ENCODE measurements around the gene CD7.

The CD7 gene

GRCh38 chr17:82314012-82314726 is 3.2 kb downstream of the CD7 start:
- no peak for DNase-seq

DNA sequence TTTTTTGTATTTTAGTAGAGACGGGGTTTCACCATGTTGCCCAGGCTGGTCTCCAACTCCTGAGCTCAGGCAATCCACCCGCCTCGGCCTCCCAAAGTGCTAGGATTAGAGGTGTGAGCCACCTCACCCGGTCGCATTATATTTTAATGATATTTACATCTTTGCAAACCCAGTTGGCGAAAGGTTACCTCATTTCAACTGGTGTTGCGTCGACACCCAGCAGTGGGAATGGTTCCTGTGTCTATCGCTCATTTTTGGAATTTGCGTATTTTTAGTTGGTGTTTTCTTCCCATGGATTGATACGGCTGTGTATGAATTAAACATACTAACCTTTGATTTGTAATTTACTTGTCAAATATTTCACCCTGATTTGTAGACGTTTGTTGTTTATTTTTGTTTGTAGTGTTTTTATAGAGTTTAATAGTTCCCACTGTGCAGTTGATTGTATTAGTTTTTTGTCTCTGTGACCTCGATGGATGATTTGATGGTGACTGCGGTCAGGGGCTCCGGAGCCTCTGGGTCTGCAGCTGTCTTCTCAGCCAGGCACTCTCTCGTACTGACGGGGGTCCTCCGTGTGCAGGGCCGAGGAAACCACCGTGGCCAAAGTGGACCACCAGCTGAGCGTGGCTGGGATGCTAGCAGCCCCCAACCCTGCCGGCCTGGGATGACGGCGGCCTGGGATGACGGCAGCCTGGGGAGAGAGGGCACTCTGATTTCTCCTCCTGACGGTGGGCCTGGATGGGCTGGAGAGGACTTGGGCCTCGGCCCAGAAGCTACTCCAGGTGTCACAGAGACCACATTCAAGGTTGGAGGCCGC is 4.0 kb downstream of the CD7 start:
- no peak for DNase-seq

DNA sequence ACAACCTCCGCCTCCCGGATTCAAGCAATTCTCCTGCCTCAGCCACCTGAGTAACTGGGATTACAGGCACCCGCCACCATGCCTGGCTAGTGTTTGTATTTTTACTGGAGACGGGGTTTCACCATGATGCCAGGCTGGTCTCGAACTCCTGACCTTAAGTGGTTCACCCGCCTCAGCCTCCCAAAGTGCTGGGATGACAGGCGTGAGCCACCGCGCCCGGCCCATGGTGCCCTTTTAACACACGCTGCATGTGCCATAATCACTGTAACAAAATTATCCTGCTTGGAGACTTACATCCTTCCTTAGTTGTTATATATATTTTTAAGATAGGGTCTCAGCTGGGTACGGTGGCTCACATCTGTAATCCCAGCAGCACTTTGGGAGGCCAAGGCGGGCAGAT is 5.4 kb downstream of the CD7 start:
- no peak for DNase-seq

GRCh38 chr17:82310877-82311276 is 6.5 kb downstream of the CD7 start:
- DNase-seq, result no peak

DNA sequence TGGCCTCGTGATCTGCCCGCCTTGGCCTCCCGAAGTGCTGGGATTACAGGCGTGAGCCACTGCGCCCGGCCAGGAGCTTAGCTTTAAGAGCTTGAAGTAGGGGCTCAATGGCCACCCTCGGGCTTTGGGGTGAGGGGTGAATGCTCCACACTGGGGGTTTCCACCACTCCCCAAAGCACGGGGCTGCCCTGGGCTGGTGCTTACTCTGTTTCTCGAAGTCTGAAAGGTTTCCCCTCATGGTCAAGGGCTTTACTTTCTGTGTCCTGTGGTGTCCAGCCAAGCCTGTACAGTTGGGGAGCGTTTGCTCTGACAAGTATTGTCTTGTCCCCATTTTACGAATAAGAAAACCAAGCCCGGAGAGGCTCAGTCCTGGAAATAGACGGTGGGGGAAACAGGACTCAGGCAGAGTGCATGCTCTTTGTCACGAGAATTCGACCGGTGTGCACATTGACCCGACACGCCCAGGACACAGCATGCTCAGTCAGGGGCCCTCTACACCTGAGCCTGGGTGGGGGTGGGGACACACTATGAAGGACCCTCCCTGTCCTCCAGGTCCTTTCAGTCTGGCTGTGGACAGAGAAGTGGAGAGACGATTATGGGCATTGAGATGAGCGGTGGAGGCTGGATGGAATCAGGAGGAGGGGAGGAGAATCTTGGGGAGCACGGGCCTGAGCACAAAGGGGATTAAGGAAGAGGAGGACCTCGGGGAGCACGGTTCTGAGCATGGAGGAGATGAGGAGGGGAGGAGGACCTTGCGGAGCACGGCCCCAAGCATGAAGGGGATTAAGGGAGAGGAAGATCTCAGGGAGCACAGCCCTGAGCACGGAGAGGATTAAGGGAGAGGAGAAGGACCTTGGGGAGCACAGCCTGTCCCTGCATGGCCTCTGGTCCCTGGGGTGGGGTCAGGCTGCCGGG is 7.5 kb downstream of the CD7 start:
- no peak for DNase-seq

DNA sequence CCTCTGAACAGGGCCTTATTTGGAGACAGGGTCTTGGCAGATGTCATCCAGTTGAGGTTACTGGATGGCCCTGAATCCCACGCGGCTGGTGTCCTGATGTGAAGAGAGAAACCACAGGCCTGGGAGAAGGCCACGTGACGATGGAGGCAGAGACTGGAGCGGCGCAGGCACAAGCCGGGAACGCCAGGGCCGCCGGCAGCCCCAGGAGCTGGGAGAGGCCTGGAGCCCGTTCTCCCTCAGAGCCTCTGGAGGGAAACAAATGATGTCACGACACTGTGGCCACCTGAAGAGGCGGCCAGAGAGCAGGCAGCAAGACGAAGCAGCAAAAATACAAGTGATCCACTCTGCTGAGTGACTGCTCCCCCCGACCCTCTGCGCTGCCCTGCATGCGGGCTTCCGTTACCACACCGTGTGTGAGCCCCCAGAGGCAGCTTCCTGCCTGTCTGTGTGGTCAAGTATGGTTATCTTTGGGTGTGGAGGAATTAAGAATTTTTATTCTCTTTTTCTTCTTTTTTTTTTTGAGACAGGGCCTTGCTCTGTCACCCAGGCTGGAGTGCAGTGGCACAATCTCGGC is 11.6 kb downstream of the CD7 start:
- DNase-seq, result no peak

DNA sequence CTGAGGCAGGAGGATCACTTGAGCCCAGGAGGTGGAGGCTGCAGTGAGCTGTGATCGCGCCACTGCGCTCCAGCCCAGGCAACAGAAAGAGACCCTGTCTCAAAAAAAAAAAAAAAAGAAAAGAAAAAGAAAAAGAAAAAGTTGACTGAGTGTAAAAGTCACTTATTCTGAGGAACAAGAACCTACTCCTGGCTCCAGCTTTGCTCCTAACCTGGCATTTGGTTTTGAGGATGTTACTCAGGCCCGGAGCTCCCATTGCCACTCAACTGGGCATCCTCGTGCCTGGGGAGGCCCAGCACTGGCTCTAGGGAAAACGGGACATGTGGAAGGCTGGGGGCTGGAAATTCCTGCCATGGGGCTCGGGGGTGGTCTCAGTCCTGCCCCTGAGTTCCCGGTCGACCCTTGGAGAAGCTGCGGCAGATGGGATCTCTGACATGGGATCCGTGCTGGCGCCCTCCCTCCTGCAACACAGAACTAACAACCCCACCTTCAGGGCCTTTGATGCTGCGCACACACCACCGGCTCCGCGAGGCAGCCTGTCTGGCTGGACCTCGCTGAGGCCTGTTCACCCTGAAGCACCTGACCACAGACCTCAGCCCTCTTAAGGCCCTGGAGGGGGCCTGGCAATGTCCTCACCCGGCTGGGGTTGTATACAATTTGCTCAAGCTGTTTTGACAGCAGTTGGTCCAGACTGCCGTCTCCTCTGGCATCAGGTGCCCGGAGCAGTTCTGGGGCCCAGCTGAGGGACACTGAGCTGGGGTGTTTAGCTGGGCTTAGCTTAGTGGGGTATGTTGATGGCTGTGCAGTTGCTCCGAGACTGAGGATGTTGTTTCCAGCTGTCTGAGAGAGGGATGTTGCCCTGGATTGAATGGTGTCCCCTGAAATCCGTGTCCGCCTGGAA is 12.3 kb downstream of the CD7 start:
- no peak for DNase-seq

GRCh38 chr17:82303944-82304808 is 13.2 kb downstream of the CD7 start:
- DNase-seq, result no peak

GRCh38 chr17:82302991-82303943 is 14.1 kb downstream of the CD7 start:
- no peak for DNase-seq

DNA sequence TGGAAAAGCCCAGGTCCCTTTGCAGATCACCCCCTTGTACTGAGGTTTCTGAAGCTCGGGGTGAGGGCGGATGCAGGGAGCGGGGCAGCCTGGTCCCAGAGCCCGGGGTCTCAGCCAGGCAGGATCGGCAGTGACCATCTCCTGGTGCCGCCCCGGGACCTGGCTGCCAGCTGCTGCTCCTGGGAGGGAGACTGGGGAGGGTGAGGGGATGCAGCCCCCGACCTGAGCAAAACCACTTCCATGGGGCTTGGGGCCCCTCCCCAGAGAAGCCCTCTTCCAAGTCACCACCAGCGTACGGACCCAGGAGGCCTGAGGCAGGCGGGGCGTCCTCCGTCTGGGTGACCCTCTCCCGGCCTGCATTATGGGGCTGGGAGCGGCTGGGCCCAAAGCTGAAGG is 14.8 kb downstream of the CD7 start:
- DNase-seq, result no peak

GRCh38 chr17:82301916-82302567 is 15.4 kb downstream of the CD7 start:
- no peak for DNase-seq

- no peak for DNase-seq
These were observed 16.0 kb downstream of the CD7 start for GRCh38 chr17:82301300-82301915.

- DNase-seq, result no peak
These were observed 16.6 kb downstream of the CD7 start for GRCh38 chr17:82300707-82301270.

DNA sequence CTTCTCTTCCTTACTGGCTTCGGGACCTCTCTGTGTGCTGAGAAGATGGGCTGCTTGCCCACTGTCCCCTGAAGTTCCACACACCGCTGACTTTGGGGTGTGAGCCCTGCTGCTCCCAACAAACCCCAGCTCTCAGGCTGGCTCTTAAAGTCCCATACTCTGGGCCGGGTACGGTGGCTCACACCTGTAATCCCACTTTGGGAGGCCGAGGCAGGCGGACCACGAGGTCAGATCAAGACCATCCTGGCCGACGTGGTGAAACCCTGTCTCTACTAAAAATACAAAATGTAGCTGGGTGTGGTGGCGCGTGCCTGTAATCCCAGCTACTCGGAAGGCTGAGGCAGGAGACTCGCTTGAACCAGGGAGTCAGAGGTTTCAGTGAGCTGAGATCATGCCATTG is 17.2 kb downstream of the CD7 start:
- DNase-seq, result no peak

DNA sequence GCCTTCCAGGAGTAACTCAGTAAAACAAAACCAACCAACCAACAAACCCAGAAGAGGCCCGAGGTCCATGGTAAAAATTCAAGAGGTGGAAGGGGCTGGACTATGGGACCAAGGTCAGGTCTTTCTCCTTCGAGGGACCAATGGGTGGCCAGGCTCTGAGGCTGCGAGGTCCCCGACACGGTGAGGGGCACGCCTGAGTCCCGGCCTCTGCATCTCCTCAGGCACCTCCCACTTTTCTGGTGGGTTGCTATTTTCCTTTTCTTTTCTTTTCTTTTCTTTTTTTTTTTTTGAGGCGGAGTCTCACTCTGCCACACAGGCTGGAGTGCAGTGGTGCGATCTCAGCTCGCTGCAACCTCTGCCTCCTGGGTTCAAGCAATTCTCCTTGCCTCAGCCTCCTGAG is 18.0 kb downstream of the CD7 start:
- DNase-seq, result no peak

- DNase-seq, result no peak
These were observed 18.6 kb downstream of the CD7 start for GRCh38 chr17:82298538-82299421.

Data from NCI-H2107 (cell line).